Amniotic epithelial cell (primary cell): ENCODE measurements around the gene FBXO27.
"Not testable (repeated sequence)": the region's sequence is repeated elsewhere in the genome, so short reads cannot be mapped to it uniquely, and the experiment has no call there.

Experiments
- DNase-seq: peaks from one replicate; pipeline ENCODE4 v3.0.0-alpha.2; 2010; ENCODE audit warnings: low read depth

Gene FBXO27

GRCh38 chr19:38987745-38988144 lies 44.6 kb downstream of the FBXO27 start:
- not testable (repeated sequence) for DNase-seq

GRCh38 chr19:38985262-38985661 lies 47.1 kb downstream of the FBXO27 start:
- no peak for DNase-seq

- no peak for DNase-seq
Observed at GRCh38 chr19:38980583-38981374, 51.6 kb downstream of the FBXO27 start.

DNA sequence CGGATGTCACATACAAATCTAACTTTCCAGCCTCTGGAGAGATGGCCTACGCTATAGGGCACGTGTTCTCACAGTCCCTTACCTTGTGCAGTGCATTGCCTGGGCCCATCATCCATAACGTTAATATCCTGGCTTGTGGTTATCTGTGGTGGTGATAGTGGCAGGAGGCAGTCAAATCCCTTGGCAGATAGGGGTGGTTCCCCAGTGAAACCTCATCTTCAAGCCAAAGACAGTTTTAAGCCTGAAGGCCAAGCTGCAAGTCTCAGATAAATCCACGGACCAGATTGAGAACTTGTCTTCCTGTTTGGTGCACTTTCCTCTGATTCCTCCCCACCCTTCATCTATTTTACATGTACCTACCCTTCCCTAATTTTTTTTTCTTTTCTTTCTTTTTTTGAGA lies 52.5 kb downstream of the FBXO27 start:
- no peak for DNase-seq

DNA sequence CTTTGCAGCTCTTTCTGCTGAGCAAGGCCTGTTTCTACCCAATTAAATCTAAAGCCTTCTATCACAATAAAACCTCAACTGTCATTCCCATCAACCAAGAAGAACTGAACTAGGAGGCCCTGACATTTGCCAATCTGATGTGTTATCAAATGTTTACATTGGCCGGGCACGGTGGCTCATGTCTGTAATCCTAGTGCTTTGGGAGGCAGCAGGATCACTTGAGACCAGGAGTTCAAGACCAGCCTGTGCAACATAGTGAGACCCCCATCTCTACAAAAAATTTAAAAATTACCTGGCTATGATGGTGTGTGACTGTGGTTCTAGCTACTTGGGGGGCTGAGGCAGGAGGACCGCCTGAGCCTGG lies 54.0 kb downstream of the FBXO27 start:
- DNase-seq = no peak

DNA sequence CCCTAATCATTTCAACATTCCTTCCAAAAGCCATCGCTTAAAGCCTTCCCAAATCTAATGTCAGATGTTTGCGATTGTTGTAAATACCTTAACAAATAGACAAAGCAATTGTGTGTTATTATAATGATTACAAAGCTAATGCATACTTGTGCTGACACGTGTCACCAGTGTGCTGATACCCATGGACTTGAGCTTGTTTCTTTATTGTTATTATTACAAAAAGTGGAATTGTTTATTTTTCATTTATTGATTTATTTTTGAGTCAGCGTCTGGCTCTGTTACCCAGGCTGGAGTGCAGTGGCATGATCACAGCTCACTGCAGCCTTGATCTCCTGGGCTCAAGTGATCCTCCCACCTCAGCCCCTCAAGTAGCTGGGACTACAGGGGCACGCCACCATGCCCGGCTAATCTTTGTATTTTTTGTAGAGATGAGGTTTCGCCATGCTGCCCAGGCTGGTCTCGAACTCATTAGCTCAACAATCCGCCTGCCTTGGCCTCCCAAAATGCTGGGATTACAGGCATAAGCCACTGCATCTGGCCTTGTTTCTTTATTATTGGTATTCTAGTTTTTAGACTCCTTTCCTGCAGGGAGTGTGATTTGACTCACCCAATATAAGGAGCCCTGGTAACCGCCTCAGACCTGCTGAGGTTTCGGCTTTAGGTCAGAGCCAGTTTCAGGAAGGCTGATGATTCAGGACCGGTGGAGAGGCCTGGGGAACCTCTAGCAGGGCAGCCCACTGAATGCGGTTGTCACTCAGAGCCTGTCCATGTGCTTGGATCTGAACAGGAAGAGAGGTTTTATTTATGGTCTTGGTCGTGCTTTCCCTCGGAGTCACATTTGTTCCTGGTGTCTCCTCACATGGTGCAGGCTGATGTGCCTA lies 54.7 kb downstream of the FBXO27 start:
- DNase-seq = peak; percentile 83

GRCh38 chr19:38975861-38976271 lies 56.5 kb downstream of the FBXO27 start:
- peak; percentile 55 for DNase-seq

- DNase-seq = no peak
Observed at GRCh38 chr19:38975214-38975860, 57.0 kb downstream of the FBXO27 start, which contains the start of gene FBXO17. Gene FBXO17 (minus strand): TSS chr19:38975742. CDS start chr19:38950319, 25,423 bp downstream.

DNA sequence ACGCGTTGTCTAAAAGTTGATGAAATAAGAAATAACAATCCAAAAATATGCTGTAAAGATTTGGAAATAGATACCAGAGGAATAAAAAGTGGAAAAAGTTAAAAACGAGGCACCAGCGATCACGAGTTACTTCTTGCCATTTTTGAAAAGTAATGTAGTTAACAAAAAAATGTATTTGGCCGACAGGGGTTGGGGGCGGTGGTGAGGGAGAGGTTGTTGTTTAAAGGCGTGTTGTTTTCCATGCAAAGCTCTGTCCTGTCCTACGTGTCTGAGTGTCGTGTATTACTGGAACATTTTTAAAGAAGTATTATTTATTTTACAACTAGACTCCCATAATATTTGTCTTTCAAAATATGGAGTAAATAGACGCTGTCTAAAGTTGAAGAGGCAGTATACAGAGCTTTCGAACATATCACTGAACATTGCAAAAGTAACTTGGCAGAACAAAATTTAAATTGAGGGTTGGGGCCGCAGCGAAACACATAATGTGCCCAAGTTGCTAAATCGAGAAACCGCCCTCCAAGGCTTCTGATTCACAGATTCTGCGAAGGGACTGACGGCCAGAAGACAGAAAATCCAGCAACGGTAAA lies 57.6 kb downstream of the FBXO27 start:
- peak; percentile 63 for DNase-seq
